ENCODE data around the gene TROAP.
A peak's percentile ranks its signal among the peaks of the same experiment; 100 is the strongest.
"Not testable (repeated sequence)": the region's sequence is repeated elsewhere in the genome, so short reads cannot be mapped to it uniquely, and the experiment has no call there.

TROAP gene, protein sequence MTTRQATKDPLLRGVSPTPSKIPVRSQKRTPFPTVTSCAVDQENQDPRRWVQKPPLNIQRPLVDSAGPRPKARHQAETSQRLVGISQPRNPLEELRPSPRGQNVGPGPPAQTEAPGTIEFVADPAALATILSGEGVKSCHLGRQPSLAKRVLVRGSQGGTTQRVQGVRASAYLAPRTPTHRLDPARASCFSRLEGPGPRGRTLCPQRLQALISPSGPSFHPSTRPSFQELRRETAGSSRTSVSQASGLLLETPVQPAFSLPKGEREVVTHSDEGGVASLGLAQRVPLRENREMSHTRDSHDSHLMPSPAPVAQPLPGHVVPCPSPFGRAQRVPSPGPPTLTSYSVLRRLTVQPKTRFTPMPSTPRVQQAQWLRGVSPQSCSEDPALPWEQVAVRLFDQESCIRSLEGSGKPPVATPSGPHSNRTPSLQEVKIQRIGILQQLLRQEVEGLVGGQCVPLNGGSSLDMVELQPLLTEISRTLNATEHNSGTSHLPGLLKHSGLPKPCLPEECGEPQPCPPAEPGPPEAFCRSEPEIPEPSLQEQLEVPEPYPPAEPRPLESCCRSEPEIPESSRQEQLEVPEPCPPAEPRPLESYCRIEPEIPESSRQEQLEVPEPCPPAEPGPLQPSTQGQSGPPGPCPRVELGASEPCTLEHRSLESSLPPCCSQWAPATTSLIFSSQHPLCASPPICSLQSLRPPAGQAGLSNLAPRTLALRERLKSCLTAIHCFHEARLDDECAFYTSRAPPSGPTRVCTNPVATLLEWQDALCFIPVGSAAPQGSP

DNA sequence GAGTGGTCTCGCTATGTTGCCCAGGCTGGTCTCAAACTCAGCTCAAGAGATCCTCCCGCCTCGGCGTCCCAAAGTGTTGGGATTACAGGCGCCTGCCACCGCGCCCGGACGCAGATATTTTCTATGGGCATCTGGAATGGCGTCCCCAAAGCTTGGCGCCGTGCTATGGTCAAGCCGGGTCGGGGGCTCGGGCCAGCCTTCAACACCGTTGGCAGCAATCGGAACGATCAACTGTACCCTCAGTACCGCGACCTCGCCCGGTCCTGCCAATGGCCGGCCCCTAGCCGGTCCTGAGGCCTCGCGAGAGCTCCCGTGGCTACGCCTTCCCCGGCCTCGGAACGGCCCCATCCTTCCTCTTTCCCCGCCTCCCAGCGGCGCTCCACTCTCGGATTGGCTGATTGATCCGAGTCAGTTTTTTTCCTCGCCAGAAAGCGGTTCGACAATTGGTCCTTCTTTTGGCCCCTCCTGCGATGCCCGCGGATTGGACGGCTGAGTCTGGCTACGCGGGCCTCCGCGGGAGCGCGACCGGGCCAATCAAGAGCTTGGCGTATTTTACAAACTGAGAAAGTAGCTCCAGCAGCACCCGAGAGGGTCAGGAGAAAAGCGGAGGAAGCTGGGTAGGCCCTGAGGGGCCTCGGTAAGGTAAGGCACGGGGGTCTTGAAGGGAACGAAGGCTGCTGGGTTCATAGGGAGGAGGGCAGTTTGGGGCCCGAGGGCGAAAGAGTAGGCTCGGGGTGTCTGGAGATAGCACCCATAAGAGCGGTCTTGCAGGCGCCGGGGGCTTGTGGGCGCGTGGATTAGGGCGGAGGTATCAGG lies at the start of gene TROAP:
Gene TROAP (plus strand): TSS at position 548 of the 816 bp plus-strand sequence. CDS start 354 bp downstream, outside the sequence.
- peak; percentile 92 to 93 for DNase-seq

DNA sequence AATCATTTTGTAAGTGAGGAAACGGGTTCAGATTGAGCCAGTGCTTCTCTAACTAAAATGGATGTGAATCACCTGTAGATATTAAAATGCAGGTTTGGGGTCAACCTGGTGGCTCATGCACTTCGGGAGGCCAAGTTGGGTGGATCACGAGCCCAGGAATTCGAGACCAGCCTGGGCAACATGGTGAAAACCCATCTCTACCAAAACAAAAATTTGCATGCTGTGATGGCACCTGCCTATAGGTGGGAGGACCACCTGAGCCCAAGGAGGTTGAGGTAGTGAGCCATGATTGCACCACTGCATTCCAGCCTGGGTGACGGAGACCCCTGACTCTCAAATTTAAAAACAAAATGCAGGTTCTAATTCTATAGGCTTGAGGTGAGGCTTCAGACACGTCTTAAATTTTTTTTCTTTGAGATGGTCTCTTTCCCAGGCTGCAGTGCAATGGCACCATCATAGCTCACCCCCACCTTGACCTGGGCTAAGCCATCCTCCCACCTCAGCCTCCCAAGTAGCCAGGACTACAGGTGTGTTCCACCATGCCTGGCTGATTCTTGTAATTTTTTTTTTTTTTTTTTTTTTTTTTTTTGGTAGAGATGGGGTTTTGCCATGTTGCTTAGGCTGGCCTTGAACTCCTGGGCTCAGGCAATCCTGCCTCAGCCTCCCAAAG lies 49.2 kb upstream of the TROAP start:
- DNase-seq: no peak

DNA sequence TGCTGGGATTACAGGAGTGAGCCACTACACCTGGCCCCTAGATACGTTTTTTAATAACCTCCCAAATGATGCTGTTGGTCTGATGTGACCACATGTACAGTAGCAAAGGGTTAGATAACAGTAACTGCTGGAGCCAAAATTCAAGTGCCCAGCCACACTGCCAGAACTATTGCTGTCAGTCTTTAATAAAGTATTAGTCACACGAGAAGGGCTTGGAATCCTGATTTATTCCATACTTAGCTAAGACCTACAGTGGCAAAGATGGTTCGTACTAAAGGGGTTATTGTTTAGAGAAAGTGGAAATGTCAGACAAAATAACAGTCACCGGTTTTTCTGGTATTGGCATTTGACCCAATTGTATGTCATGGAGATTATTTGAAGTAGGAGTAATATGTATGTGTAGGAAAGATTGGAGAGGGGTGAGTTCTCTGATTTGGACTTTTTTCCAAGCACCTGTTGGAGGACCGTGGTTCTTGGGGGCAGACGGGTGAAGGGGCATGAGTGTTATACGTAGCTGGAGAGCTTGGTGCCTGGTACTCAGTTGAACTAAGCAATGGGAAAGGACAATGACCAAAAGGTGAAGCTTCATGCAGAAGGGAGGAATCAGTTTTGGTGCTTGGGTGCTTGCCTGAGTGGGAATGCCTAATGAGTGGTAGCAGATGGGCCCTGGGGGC lies 48.5 kb upstream of the TROAP start:
- DNase-seq: no peak

DNA sequence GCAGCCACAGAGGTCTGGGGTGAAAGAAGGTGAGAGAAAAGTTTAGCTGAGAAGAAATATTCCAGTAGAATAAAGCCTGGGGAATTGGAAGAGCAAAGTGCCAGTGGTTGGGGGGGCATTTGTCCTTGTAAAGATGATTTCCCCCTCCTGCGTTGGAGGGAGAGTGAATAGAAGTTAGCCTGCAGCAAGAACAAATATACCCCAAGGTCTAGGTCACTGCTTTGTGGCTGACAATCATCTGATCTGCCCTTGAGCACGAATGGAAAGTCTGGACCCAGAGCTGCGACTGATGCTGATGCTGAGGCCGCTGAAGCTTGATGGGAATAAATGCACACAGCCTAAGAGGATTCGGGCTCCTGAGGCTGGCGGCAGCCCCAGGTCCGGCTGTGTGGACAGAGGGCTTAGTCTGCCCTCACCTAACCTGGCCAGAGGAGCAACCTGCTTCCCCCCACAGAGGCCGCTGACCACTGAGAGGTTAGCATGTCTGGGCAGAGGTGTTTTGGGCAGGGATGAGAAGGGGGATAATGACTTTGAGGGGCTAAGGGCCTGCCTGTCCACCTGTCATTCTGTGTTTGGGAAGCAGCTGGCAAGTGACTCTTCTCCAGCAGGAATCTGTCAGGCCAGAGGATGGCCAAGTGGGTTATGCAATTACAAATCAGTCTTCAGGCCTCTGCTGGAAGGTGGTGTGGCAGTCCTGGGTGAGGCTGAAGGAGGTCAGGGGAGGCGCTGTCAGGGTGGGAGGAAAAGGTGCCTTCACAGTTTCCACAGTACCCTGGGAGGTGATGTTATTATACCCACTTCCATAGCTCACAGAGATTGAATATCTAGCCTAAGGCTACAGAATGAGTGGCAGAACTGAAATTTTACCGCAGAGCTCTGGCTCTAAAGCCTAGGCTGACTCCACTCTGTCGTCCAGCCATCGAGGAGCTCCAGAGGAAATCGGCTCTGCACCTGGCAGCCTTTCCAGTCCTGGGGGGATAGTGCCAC lies 46.5 kb upstream of the TROAP start:
- no peak for DNase-seq

DNA sequence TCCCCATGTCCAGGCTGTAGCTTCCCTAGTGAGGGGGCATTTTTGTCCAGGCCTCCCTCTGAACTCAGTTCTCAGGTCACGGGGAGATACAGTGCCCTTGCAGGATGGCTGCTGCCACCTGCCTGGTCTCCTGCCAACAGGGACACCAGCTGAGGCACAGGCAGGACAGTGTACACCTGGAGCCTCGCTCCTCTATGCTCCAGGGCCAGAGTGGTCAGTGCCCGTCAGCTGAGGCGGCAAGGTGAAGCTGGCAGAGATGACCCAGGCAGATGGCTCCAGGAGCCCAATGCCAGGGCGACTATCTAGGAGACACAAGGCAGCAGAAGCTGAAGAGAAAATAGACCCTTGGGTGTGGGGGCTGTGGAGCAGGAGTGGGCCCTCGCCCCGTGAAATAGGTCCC lies 45.6 kb upstream of the TROAP start:
- no peak for DNase-seq

DNA sequence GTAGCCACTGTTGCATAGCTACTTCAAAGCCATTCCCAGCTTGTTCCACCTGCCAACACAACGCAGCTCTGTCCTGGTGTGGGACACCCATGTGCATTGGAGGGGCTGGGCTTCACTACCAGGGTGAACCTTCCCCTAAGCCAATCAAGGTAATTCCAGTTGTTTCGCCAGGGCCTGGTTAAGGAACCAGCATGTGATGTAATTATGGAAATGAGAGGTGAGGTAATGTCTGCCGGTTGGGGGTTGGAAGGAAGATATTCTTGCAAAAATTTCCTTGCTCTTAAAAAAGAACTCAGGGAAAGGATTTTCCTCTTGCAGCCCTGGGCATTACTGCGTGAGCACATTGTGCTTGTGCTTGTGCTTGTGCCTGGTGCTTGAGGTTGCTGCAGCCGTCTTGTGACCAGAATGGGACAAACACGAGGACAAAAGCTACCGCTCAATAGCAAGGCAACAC lies 43.3 kb upstream of the TROAP start:
- no peak for DNase-seq

DNA sequence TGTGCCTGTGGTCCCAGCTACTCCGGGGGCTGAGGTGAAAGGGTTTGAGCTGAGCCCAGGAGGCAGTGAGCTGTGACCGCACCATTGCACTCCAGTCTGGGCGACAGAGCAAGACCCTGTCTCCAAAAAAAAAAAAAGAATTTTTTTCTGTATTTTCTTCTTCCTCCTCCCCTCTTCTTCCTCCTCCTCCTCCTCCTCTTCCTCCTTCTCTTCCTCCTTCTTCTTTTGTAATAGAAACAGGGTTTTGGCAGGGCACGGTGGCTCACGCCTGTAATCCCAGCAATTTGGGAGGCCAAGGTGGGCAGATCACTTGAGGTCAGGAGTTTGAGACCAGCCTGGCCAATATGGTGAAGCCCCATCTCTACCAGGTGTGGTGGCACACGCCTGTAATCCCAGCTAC lies 42.5 kb upstream of the TROAP start:
- DNase-seq: not testable (repeated sequence)

DNA sequence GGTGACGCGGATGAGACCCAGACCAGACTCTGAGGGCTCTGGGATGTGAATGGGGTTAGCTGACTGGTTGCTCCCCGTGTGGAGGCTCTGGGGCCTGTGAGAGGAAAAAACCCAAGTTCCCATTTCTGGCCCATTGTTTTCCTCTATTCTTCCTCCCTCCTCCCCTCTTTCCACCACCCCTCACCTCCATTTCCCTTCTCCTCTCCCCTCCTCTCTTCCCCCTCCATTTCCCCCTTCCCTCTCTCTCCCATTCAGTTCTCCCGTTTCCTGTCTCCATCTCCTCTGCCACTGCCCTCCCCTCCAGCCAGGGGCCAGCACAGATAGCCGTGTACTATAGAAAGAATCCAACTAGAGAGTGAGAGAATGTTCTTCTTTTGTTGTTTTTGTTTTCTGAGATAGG lies 40.8 kb upstream of the TROAP start:
- DNase-seq: no peak

DNA sequence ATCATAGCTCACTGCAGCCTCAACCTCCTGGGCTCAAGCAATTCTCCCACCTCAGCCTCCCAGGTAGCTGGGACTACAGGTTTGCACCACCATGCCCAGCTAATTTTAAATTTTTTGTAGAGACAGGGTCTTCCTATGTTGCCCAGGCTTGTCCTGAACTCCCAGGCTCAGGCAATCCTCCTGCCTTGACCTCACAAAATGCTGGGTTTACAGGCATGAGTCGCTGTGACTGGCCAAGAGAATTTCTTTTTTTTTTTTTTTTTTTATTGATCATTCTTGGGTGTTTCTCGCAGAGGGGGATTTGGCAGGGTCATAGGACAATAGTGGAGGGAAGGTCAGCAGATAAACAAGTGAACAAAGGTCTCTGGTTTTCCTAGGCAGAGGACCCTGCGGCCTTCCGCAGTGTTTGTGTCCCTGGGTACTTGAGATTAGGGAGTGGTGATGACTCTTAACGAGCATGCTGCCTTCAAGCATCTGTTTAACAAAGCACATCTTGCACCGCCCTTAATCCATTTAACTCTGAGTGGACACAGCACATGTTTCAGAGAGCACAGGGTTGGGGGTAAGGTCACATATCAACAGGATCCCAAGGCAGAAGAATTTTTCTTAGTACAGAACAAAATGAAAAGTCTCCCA lies 40.2 kb upstream of the TROAP start:
- not testable (repeated sequence) for DNase-seq

DNA sequence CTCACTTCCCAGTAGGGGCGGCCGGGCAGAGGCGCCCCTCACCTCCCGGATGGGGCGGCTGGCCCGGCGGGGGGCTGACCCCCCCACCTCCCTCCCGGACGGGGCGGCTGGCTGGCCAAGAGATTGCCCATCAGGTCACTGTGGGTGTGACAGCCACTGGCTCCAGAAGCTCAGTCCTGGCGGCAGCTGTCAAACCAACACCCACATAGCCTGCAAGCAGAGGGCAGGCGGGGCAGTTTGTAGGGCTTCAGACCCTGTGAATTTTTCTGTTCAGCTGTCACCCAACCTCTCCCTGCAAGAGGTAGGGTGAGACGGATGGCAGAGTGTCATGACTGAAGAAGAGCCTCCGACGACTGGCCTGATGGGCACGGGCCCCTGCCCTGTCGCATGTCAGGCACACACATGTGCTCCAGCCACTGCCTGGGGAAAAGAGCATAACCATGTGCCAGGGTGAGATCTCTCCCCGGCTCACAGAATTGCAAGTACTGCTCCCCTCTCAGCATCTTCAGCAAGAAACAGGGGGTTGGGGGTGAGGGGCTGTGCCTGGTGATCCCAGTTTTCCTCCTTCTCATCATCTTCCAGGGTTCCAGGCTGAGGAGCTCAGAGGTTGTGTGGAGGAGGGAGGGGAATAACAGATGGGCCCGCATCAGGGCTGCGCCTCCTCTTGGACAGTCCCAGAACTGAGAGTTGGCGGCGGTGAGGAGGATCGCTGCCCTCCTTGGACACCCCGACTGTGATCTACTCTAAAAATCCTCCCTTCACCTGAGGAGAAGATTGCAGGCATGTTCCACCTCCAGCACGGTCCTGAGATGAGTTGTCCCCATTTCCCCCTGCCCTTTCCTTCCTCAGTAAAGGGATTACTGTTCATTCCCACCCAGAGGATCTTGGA lies 39.3 kb upstream of the TROAP start:
- DNase-seq: no peak

DNA sequence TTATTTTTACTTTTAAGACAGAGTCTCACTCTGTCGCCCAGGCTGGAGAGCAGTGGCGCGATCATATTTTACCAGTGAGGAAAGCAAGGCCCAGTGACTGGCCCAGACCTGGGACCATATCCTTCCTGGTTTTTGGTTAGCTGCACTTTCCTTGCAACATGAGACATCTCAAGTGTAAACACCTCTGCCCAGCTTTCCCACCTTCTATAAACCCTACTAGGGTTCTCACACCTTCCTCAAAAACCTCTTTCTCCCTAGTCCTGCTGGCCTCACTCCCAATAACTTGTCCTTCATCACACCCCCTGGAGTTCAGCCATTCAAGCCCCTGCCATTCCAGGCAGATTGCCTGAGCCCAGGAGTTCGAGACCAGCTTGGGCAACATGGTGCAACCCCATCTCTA lies 38.4 kb upstream of the TROAP start:
- DNase-seq: no peak

DNA sequence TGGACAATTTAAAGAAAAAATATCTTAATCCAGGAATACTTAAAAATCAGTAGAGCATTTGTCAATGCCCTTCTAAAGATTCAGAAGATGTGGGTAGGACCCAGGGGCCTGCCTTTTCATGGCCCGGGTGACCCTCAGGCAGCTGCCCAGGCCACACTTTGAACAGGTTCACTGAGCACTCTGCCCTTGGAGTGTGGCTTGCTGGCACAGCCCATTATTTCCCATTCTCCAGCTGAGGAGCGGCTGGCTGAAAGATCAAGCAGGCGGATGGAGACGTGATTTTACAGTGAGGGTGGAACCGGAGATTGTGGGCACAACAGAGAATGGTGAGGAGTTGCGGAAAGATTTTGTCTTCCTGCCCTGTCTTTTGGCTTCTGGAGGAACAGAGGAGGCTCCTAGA lies 35.2 kb upstream of the TROAP start:
- DNase-seq: no peak

DNA sequence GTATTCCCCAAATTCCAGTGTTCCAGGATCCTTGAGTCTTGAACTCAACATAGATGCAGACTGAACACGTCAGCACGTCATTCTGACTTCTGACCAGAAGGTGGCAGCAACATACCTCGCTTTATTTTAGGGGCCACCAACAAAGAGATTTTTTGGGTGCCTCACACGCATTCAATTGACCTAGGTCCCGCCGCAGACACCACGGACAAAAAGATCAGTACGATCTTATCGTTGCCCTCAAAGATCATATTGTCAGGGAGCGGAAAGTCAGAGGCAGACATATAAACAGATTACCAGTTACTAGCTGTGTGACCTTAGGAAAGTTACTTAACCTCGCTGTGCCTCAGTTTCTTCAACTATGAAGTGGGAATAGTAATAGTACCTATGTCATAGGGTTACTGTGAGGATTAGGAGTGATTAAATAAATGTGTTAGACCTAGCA lies 34.6 kb upstream of the TROAP start:
- DNase-seq: peak; percentile 65 to 69

DNA sequence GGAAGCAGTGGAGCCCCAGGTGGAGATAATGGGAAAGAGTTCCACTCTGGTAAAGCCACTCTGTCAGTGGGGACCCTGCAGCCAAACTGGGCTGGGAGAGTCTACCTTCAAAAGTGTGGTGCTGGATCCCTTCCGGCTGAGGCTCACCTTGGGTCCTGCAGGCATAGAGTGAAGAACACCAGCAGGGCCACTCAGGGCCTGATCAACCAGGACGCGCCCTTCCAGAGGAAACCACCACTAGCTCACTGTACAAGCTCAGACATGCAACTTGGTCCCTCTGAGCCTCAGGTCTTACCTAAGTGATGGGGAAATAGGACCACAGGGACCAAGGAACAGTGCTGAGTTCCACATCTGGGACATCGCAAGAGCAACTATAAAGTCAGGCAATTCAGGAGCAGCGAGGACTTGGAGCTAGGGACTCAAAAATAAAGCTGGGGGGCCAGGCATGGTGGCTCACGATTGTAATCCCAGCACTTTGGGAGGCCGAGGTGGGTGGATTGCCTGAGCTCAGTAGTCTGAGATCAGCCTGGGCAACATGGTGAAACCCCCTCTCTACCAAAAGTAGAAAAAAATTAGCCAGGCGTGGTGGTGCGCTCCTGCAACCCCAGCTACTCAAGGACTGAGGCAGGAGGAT lies 34.0 kb upstream of the TROAP start:
- DNase-seq: no peak

DNA sequence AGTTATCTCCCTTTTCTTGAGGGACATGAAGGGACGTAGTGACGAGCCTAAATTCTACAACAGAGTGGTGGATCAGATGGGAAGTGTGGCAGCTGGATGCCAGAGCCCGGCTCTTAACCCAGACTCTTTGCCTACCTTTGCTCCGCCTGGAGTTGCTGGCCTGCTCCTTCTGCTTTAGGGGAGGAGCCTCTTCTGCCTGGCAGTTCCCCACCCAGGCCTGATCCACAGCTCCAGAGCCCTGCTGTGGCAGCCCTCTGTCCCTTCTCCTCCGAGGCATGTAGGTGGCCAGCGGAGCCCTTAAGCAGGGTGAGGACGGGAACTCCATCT lies 30.4 kb upstream of the TROAP start:
- no peak for DNase-seq

DNA sequence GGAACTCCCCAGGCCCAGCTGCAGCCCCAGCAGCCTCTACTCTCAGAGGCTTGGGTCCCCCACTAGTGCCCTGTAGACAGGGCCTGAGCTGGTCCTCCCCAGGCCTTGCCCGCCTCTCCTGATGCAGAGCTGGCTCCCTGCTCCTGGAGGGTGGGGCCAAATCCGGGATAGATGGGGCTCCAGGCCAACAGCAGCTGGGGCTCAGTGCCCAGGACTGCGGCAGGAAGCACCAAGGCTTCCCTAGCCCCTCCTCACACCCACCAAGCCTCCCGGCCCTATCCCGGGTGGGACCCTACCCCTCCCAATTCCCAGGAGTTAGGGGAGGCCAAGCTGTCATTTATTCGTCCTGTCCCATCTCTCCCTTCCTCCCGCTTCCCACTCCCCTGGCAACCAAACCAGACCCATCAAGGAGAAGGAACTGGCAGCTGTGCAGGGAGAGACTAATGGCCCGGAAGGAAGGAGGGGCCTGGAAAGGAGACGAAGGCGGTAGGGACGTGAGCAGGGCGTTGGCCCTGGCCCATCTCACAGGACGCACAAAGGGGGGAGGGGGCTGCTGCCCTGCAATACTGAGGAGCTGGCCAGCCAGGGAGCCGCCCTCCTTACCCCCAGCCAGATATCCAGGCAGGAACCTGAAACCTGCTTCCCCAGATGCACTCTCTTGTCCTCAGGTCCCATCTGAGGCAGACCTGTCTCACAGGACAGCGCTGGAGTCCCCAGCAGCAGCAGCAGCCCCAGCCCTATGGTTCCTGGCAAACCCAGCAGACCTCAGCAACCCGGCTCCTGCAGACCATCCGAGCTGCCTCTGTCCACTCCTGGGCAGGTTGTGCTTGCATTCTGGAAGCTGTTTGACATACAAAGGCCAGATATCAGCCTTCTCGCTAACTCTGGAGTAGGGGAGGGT lies 29.7 kb upstream of the TROAP start:
- no peak for DNase-seq

DNA sequence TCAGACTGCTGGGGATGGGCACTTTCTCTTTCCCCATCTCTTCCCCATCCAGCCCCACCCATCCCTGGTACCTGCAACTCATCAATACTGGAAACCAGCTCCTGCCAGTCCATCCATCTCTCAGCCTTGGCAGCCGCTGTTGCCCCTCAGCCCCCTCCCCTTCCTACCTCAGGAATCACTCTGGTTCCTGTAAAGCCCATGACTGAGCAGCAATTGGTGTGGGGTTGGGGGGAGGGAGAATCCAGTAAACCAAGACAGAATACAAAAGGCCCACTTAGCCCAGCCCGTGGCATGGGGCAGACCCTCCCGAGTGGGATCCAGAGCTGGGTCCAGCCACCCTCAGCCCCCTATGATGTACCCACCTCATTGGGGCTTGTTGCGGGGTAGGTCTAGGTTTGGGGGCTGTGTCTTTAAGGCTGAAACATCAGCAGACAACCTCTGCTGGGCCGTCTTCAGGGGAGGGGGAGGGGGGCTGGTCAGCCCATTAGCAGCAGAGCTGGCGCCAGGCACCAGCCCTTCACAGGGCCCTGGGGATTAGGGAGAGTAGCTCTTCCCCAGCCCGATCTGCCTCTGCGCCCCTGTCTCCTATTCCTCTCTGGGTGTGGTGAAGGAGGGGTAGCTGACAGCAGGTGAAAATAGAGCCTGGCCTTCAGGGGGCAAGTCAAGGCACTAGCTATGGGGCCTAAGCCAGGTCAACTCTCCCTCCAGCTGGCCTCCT lies 28.8 kb upstream of the TROAP start:
- no peak for DNase-seq

Data from stimulated activated CD4-positive, alpha-beta T cell treated with anti-CD3 and anti-CD28 coated beads, Interleukin-2, amount 100 ng/mL, for 48 hours (primary cell).